ENCODE measurements around the gene CYP11A1. TPM values are rescaled to one million over a fixed set of nuclear protein-coding genes. Genes with fewer than 3 reads are reported as not detected.

Gene CYP11A1
- total RNA-seq, 2 experiments from 2014 or later = 0.29 TPM; not detected in 1

GRCh38 chr15:74297887-74298286 lies 69.6 kb downstream of the CYP11A1 start:
- Mint-ChIP-seq H3K36me3 (no peaks in the 10 kb centered on the region), H3K4me3 (no peak overlapping the region), H3K27ac (no peak overlapping the region), H3K4me1 (ENCODE audit: low read depth) (no peaks in the 10 kb centered on the region), H3K27me3 (peaks cover 24% of the 10 kb centered on the region), H3K9me3 (no peaks in the 10 kb centered on the region)
- no peak for DNase-seq
- ChIA-PET CTCF (no interaction called here), POLR2A (no interaction called here)
- intact Hi-C loops (cut with micrococcal nuclease) = no loop called here

GRCh38 chr15:74295800-74296199 lies 71.6 kb downstream of the CYP11A1 start:
- Mint-ChIP-seq H3K4me1 (ENCODE audit: low read depth) (peaks cover 3% of the 10 kb centered on the region), H3K27me3 (peaks cover 18% of the 10 kb centered on the region), H3K9me3 (no peaks in the 10 kb centered on the region), H3K4me3 (no peak overlapping the region), H3K36me3 (no peaks in the 10 kb centered on the region), H3K27ac (no peak overlapping the region)
- CTCF ChIA-PET = no interaction called here
- DNase-seq = no peak
- POLR2A ChIA-PET = no interaction called here
- intact Hi-C loops (cut with micrococcal nuclease) = no loop called here

GRCh38 chr15:74294010-74294409 lies 73.4 kb downstream of the CYP11A1 start:
- H3K27ac Mint-ChIP-seq = no peak overlapping the region
- peaks cover 15% of the 10 kb centered on the region for H3K27me3 Mint-ChIP-seq
- CTCF ChIA-PET = no interaction called here
- H3K36me3 Mint-ChIP-seq = no peaks in the 10 kb centered on the region
- H3K4me3 Mint-ChIP-seq = no peak overlapping the region
- no peaks in the 10 kb centered on the region for H3K9me3 Mint-ChIP-seq
- peaks cover 3% of the 10 kb centered on the region for H3K4me1 Mint-ChIP-seq (ENCODE audit: low read depth)
- DNase-seq = no peak
- POLR2A ChIA-PET = no interaction called here
- intact Hi-C loops (cut with micrococcal nuclease) = no loop called here

- intact Hi-C loops (cut with micrococcal nuclease) = no loop called here
These were observed 74.2 kb downstream of the CYP11A1 start for GRCh38 chr15:74293021-74293810.

GRCh38 chr15:74291101-74292071 lies 76.1 kb downstream of the CYP11A1 start:
- Mint-ChIP-seq H3K4me3 (no peak overlapping the region), H3K4me1 (ENCODE audit: low read depth) (peaks cover 3% of the 10 kb centered on the region), H3K27me3 (peaks cover 23% of the 10 kb centered on the region), H3K36me3 (no peaks in the 10 kb centered on the region), H3K9me3 (no peaks in the 10 kb centered on the region), H3K27ac (no peak overlapping the region)
- peak; percentile 85 for DNase-seq
- intact Hi-C loops (cut with micrococcal nuclease) = no loop called here
- CTCF ChIA-PET = no interaction called here
- POLR2A ChIA-PET = interaction anchor here (0.5 kb wide), 1 partner anchor 840 kb away, joined by 4 read pairs; no protein-coding TSS in a partner anchor

More at GRCh38 chr15:74293021-74293810, 74.2 kb downstream of the CYP11A1 start:
- peaks cover 3% of the 10 kb centered on the region for H3K4me1 Mint-ChIP-seq (ENCODE audit: low read depth)
- DNase-seq = no peak
- peaks cover 19% of the 10 kb centered on the region for H3K27me3 Mint-ChIP-seq
- no peak overlapping the region for H3K27ac Mint-ChIP-seq
- POLR2A ChIA-PET = no interaction called here
- no peaks in the 10 kb centered on the region for H3K9me3 Mint-ChIP-seq
- no peak overlapping the region for H3K4me3 Mint-ChIP-seq
- CTCF ChIA-PET = interaction anchor here (1.5 kb wide), 1 partner anchor 14 kb away, joined by 3 read pairs; no protein-coding TSS in a partner anchor
- H3K36me3 Mint-ChIP-seq = no peaks in the 10 kb centered on the region

- H3K27ac Mint-ChIP-seq = no peak overlapping the region
- CTCF ChIA-PET = no interaction called here
- H3K27me3 Mint-ChIP-seq = peaks cover 23% of the 10 kb centered on the region
- POLR2A ChIA-PET = no interaction called here
- no peak for DNase-seq
- H3K4me3 Mint-ChIP-seq = no peak overlapping the region
- no peaks in the 10 kb centered on the region for H3K9me3 Mint-ChIP-seq
- H3K4me1 Mint-ChIP-seq (ENCODE audit: low read depth) = peaks cover 3% of the 10 kb centered on the region
- H3K36me3 Mint-ChIP-seq = no peaks in the 10 kb centered on the region
- intact Hi-C loops (cut with micrococcal nuclease) = no loop called here
These were observed 76.8 kb downstream of the CYP11A1 start for GRCh38 chr15:74290645-74291044.

GRCh38 chr15:74289671-74290070 lies 77.8 kb downstream of the CYP11A1 start:
- CTCF ChIA-PET = interaction anchor here (1.8 kb wide), 1 partner anchor 18 kb away, joined by 4 read pairs; no protein-coding TSS in a partner anchor
- intact Hi-C loops (cut with micrococcal nuclease) = no loop called here

More at GRCh38 chr15:74289671-74290070, 77.8 kb downstream of the CYP11A1 start:
- peaks cover 23% of the 10 kb centered on the region for H3K27me3 Mint-ChIP-seq
- no peak overlapping the region for H3K27ac Mint-ChIP-seq
- no peak for DNase-seq
- H3K36me3 Mint-ChIP-seq = no peaks in the 10 kb centered on the region
- peaks cover 3% of the 10 kb centered on the region for H3K4me1 Mint-ChIP-seq (ENCODE audit: low read depth)
- H3K9me3 Mint-ChIP-seq = no peaks in the 10 kb centered on the region
- H3K4me3 Mint-ChIP-seq = no peak overlapping the region
- POLR2A ChIA-PET = no interaction called here

Small RNA genes within 50 kb of the gene (microRNA-seq; reads per million reads assigned to microRNA genes)
- 5.5 reads per million, percentile 18 among the genes with 10 or more reads in this experiment for gene MIR6881 (ENCODE audit: borderline microRNAs expressed, borderline number of aligned reads, borderline replicate concordance)

Other genes starting within 250 kb of the CYP11A1 start
- not detected for gene ISLR2, start 237.1 kb downstream of the CYP11A1 start, total RNA-seq
- not detected for gene ISLR, start 193.9 kb downstream of the CYP11A1 start, total RNA-seq
- gene STRA6, start 164.9 kb downstream of the CYP11A1 start, total RNA-seq = not detected
- not detected for gene CCDC33, start 131.3 kb downstream of the CYP11A1 start, total RNA-seq
- 10 to 100 TPM; 65.9 to 68.4 TPM for gene SEMA7A, start 66.3 kb upstream of the CYP11A1 start, total RNA-seq
- gene UBL7, start 93.5 kb upstream of the CYP11A1 start, total RNA-seq = 10 to 100 TPM; 52.3 to 58.2 TPM
- 10 to 100 TPM; 27.3 to 28.6 TPM for gene ARID3B, start 173.6 kb upstream of the CYP11A1 start, total RNA-seq
- gene CLK3, start 248.2 kb upstream of the CYP11A1 start, total RNA-seq = 100 to 1,000 TPM; 118 to 124 TPM